Stimulated activated CD8-positive, alpha-beta memory T cell treated with anti-CD3 and anti-CD28 coated beads, Interleukin-2, amount 100 ng/mL, for 48 hours (primary cell): ENCODE data around the gene CACNA2D3.
"Not testable (repeated sequence)": the region's sequence is repeated elsewhere in the genome, so short reads cannot be mapped to it uniquely, and the experiment has no call there.

ENCODE experiments used
- DNase-seq, 2 donors: peaks; one replicate each; pipeline ENCODE4 v3.0.0-alpha.2; 2020; ENCODE audit warnings: low read depth in 2 of 2

The CACNA2D3 gene

GRCh38 chr3:54464554-54464953 is 342.2 kb downstream of the CACNA2D3 start:
- not testable (repeated sequence) for DNase-seq

- DNase-seq: no peak
These were observed 354.5 kb downstream of the CACNA2D3 start for GRCh38 chr3:54476891-54477290.

GRCh38 chr3:54481606-54482365 is 359.4 kb downstream of the CACNA2D3 start:
- no peak for DNase-seq

- DNase-seq: no peak
These were observed 362.0 kb downstream of the CACNA2D3 start for GRCh38 chr3:54484334-54484733.

- DNase-seq: no peak
These were observed 364.0 kb downstream of the CACNA2D3 start for GRCh38 chr3:54486317-54486716.

- DNase-seq: no peak
These were observed 365.9 kb downstream of the CACNA2D3 start for GRCh38 chr3:54488297-54488696.

- no peak for DNase-seq
These were observed 371.9 kb downstream of the CACNA2D3 start for GRCh38 chr3:54494209-54494608.

GRCh38 chr3:54506603-54507002 is 384.3 kb downstream of the CACNA2D3 start:
- DNase-seq: no peak

- no peak for DNase-seq
These were observed 385.6 kb downstream of the CACNA2D3 start for GRCh38 chr3:54507876-54508460.

GRCh38 chr3:54510506-54510905 is 388.2 kb downstream of the CACNA2D3 start:
- DNase-seq: no peak

- no peak for DNase-seq
These were observed 389.5 kb downstream of the CACNA2D3 start for GRCh38 chr3:54511766-54512365.

GRCh38 chr3:54514006-54514405 is 391.7 kb downstream of the CACNA2D3 start:
- DNase-seq: no peak

GRCh38 chr3:54514416-54514815 is 392.1 kb downstream of the CACNA2D3 start:
- no peak for DNase-seq

GRCh38 chr3:54515441-54516213 is 393.3 kb downstream of the CACNA2D3 start:
- DNase-seq: no peak

GRCh38 chr3:54517424-54517823 is 395.1 kb downstream of the CACNA2D3 start:
- DNase-seq: no peak

- no peak for DNase-seq
These were observed 395.8 kb downstream of the CACNA2D3 start for GRCh38 chr3:54518011-54518675.

- no peak for DNase-seq
These were observed 397.1 kb downstream of the CACNA2D3 start for GRCh38 chr3:54519493-54519892.

- DNase-seq: no peak
These were observed 397.7 kb downstream of the CACNA2D3 start for GRCh38 chr3:54520060-54520459.

- DNase-seq: no peak
These were observed 405.2 kb downstream of the CACNA2D3 start for GRCh38 chr3:54527521-54527920.

GRCh38 chr3:54527953-54528352 is 405.6 kb downstream of the CACNA2D3 start:
- DNase-seq: no peak

- no peak for DNase-seq
These were observed 406.3 kb downstream of the CACNA2D3 start for GRCh38 chr3:54528668-54529067.

- DNase-seq: no peak
These were observed 407.7 kb downstream of the CACNA2D3 start for GRCh38 chr3:54530091-54530490.
